Spleen (tissue), 11 donors: ENCODE measurements around the gene SEC14L3. TPM values are rescaled to one million over a fixed set of nuclear protein-coding genes. Genes with fewer than 3 reads are reported as not detected.

Experiments used
- DNase-seq: peaks from one replicate; pipeline ENCODE4 v3.0.0-alpha.2; 2020
- H3K27ac ChIP-seq, 8 donors: fragments of 200-600 bp; sonication (generic) in 7 of 8; 1 replicate in 4 of 8; 2 replicates in 4 of 8; pipeline versions ENCODE4 v1.5.0 to v1.8.0; 2016 to 2021; ENCODE audit warnings: inconsistent platforms in 4 of 8, mild to moderate bottlenecking in 4 of 8, moderate library complexity in 1 of 8
- H3K27me3 ChIP-seq, 7 donors: fragments of 200-600 bp; sonication (generic) in 6 of 7; replicated peaks in 1 of 7; 1 replicate in 4 of 7; 2 replicates in 3 of 7; pipeline versions ENCODE4 v1.5.0 to v1.8.0; 2016 to 2021; ENCODE audit warnings: inconsistent platforms in 3 of 7, mild to moderate bottlenecking in 1 of 7
- H3K36me3 ChIP-seq, 6 donors: fragments of 200-600 bp; sonication (generic) in 5 of 6; 1 replicate in 4 of 6; 2 replicates in 2 of 6; pipeline versions ENCODE4 v1.5.0 to v1.8.0; 2016 to 2021; ENCODE audit warnings: inconsistent platforms in 2 of 6
- H3K4me1 ChIP-seq, 6 donors: fragments of 200-600 bp; sonication (generic) in 5 of 6; 1 replicate in 3 of 6; 2 replicates in 3 of 6; pipeline versions ENCODE4 v1.5.0 to v1.8.0; 2016 to 2021; ENCODE audit warnings: inconsistent platforms in 3 of 6
- H3K4me3 ChIP-seq, 8 donors: fragments of 200-600 bp; sonication (generic) in 7 of 8; 1 replicate in 4 of 8; 2 replicates in 4 of 8; pipeline versions ENCODE4 v1.5.0 to v1.8.0; 2016 to 2021; ENCODE audit warnings: inconsistent platforms in 4 of 8, mild to moderate bottlenecking in 4 of 8, moderate library complexity in 2 of 8
- H3K9me3 ChIP-seq, 8 donors: fragments of 200-600 bp; sonication (generic) in 7 of 8; 1 replicate in 4 of 8; 2 replicates in 4 of 8; pipeline versions ENCODE4 v1.5.0 to v1.8.0; 2016 to 2021; ENCODE audit warnings: inconsistent platforms in 4 of 8
- POLR2A ChIP-seq, 3 donors: fragments of 450-650 bp; IDR thresholded peaks; one replicate each; pipeline ENCODE4 v1.5.1; 2017; ENCODE audit warnings: antibody characterized with exemption in 3 of 3, mild to moderate bottlenecking in 1 of 3
- POLR2AphosphoS5 ChIP-seq, 3 donors: sonication (generic); formaldehyde crosslinking; IDR thresholded peaks; one replicate each; pipeline ENCODE4 v1.5.1; 2017; ENCODE audit warnings: antibody characterized with exemption in 3 of 3
- WGBS, 5 donors: extraction: QIAGEN DNeasy Blood & Tissue Kit in 3 of 5; methylation state at CpG; one replicate each; pipeline versions ENCODE4 v1.1.5 to v1.1.7; 2013 to 2018; 5-methylcytosine and 5-hydroxymethylcytosine counted together
- intact Hi-C: fragments of 100-400 bp; cut with DNase I; formaldehyde crosslinking; loops from one replicate; pipeline ENCODE4 v1.15.0; 2023; ENCODE audit warnings: low total_unique reads
- polyA plus RNA-seq, 3 donors: library from polyadenylated mRNA; stranded (reverse); fragments of 200-250 nt; gene quantifications; one replicate each; pipeline ENCODE4 v1.2.1, GENCODE V29; 2013
- small RNA-seq, 4 donors: library from RNA; depleted of rRNA; stranded (forward); fragments of <200 nt; gene quantifications; one replicate each; pipeline ENCODE3, GENCODE V24; 2016
- total RNA-seq, 7 donors: library from RNA; depleted of rRNA in 3 of 7; stranded (reverse); fragments of >200 nt in 3 of 7; fragmentation: NEBNext Ultra II Directional in 4 of 7; extraction: Animal tissue kit (Norgen Biotek cat#: 25700) in 4 of 7; gene quantifications; one replicate each; pipeline versions ENCODE4 v1.1.0 to v1.2.1, GENCODE V29; 2016 to 2021
- TF ChIP-seq, protein P1 (sequence below), 11 experiments: fragments of 200-600 bp in 7 of 11; fragments of 450-650 bp in 4 of 11; sonication (generic) in 4 of 11; IDR thresholded peaks in 8 of 11; conservative IDR thresholded peaks in 3 of 11; 1 replicate in 7 of 11; 2 replicates in 4 of 11; pipeline versions ENCODE4 v1.4.0 to v1.8.0; 2016 to 2021; ENCODE audit warnings: antibody characterized with exemption in 11 of 11, inconsistent platforms in 4 of 11, mild to moderate bottlenecking in 1 of 11
- donor health status: healthy with polysubstance abuse.
- donor health status: DM: no; HTN: no; CAD: no; lungs with moderate emphysema.
- donor health status: DM: no; HTN: no; CAD: no.
- donor health status: Bipolar disorder and iron deficiency.
- donor health status: healthy.
- donor health status: DM: no; HTN: no; CAD: no.
- donor health status: DM: yes; HTN: yes; CAD: no.

The SEC14L3 gene
- total and polyA plus RNA-seq, 10 donors: not detected

DNA sequence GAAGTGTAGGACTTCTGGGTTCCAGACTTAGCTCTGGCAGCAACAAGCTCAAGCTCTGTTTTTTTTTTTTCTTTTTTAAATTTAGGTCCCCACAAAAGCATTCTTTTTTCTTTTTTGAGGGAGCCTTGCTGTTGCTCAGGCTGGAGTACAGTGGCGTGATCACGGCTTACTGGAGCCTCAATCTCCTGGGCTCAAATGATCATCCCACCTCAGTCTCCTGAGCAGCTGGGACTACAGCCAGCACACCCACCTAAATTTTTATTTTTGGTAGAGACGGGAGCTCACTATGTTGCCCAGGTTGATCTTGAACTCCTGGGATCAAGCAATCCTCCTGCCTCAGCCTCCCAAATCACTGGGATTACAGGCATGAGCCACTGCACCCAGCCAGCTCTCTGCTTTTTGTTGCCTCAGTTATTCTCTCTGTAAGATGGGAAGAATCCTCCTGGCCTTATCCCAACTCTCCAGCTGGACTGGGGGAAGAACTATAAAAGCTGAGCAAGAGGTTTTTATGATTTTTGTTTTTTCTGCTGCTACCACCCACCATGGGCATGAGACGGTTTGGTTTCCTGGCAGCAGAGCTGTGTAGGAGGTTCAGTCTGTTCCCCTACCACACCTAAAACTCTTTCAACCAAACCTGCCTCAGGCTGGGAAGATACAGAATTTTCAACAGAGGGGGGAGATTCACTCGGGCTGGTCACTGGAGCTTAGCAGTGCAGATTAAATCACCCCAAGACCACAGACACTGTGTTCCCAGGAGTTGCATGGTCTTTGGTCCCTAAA is 57.9 kb downstream of the SEC14L3 start:
- Histone ChIP-seq H3K4me1 (no peaks in the 10 kb centered on the region), H3K36me3 (peaks cover 0 to 64% (median 12%) of the 10 kb centered on the region in 6 donors), H3K27me3 (no peaks in the 10 kb centered on the region), H3K4me3 (no peak overlapping the region), H3K9me3 (no peaks in the 10 kb centered on the region), H3K27ac (no peak overlapping the region)
- intact Hi-C loops: no loop called here
- 78 to 85% (median 82%) methylated on average over 5 of the region's 5 CpGs for WGBS, 5 donors
- DNase-seq: no peak
- TF ChIP-seq, protein P1, sequence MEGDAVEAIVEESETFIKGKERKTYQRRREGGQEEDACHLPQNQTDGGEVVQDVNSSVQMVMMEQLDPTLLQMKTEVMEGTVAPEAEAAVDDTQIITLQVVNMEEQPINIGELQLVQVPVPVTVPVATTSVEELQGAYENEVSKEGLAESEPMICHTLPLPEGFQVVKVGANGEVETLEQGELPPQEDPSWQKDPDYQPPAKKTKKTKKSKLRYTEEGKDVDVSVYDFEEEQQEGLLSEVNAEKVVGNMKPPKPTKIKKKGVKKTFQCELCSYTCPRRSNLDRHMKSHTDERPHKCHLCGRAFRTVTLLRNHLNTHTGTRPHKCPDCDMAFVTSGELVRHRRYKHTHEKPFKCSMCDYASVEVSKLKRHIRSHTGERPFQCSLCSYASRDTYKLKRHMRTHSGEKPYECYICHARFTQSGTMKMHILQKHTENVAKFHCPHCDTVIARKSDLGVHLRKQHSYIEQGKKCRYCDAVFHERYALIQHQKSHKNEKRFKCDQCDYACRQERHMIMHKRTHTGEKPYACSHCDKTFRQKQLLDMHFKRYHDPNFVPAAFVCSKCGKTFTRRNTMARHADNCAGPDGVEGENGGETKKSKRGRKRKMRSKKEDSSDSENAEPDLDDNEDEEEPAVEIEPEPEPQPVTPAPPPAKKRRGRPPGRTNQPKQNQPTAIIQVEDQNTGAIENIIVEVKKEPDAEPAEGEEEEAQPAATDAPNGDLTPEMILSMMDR (IDR thresholded peaks at IDR 0.05 in 8 of 11, conservative IDR thresholded peaks at IDR 0.05 in 3 of 11): no peak
- TF ChIP-seq POLR2A (IDR thresholded peaks at IDR 0.05): no peak
- TF ChIP-seq POLR2AphosphoS5 (IDR thresholded peaks at IDR 0.05): no peak

- intact Hi-C loops: no loop called here
- H3K36me3 ChIP-seq: peaks cover 0 to 61% (median 7%) of the 10 kb centered on the region in 6 donors
- no peak for DNase-seq
- no peaks in the 10 kb centered on the region for H3K4me1 ChIP-seq
- 92 to 95% (median 93%) methylated on average over 4 of the region's 4 CpGs for WGBS, 5 donors
- no peaks in the 10 kb centered on the region for H3K27me3 ChIP-seq
- H3K4me3 ChIP-seq: no peak overlapping the region
- H3K27ac ChIP-seq: no peak overlapping the region
- no peaks in the 10 kb centered on the region for H3K9me3 ChIP-seq
- TF ChIP-seq, protein P1 (IDR thresholded peaks at IDR 0.05 in 8 of 11, conservative IDR thresholded peaks at IDR 0.05 in 3 of 11): no peak
- TF ChIP-seq POLR2AphosphoS5 (IDR thresholded peaks at IDR 0.05) (no peak), POLR2A (IDR thresholded peaks at IDR 0.05) (no peak)
Observed at GRCh38 chr22:30413001-30413400, 58.8 kb downstream of the SEC14L3 start.

- Histone ChIP-seq H3K4me3 (no peak overlapping the region), H3K27me3 (no peaks in the 10 kb centered on the region), H3K4me1 (no peaks in the 10 kb centered on the region), H3K36me3 (peaks cover 0 to 55% (median 6%) of the 10 kb centered on the region in 6 donors), H3K9me3 (no peaks in the 10 kb centered on the region), H3K27ac (no peak overlapping the region)
- intact Hi-C loops: no loop called here
- 81 to 91% (median 86%) methylated on average over 3 of the region's 3 CpGs for WGBS, 5 donors
- DNase-seq: no peak
- TF ChIP-seq POLR2AphosphoS5 (IDR thresholded peaks at IDR 0.05) (no peak), POLR2A (IDR thresholded peaks at IDR 0.05) (no peak)
- TF ChIP-seq, protein P1 (IDR thresholded peaks at IDR 0.05 in 8 of 11, conservative IDR thresholded peaks at IDR 0.05 in 3 of 11): no peak
Observed at GRCh38 chr22:30411780-30412179, 60.0 kb downstream of the SEC14L3 start.

Small RNA genes lying within 50 kb of the gene (small RNA-seq; reads per million reads assigned to genes)
- gene AC004832.3: 0 reads per million in 4 donors
- 0 reads per million in 4 donors for gene RNU6-564P

Other genes with a start within 250 kb of the SEC14L3 start
- 1 to 10 TPM in 3 of 7 donors, under 1 TPM in 2, not detected in 2; 0.32 to 3.2 (median 2.3) TPM for gene LIF, start 225.3 kb downstream of the SEC14L3 start, total RNA-seq
- under 1 TPM; 0.21 to 0.77 (median 0.24) TPM for gene LIF, start 225.3 kb downstream of the SEC14L3 start, polyA plus RNA-seq
- 10 to 100 TPM in 2 of 7 donors, 1 to 10 TPM in 5; 2.1 to 16.8 (median 4.5) TPM for gene OSM, start 205.2 kb downstream of the SEC14L3 start, total RNA-seq
- gene OSM, start 205.2 kb downstream of the SEC14L3 start, polyA plus RNA-seq: 1 to 10 TPM; 1.2 to 2.1 (median 1.7) TPM
- 10 to 100 TPM in 5 of 7 donors, 1 to 10 TPM in 2; 7.4 to 18.9 (median 14.6) TPM for gene CASTOR1, start 182.5 kb downstream of the SEC14L3 start, total RNA-seq
- gene CASTOR1, start 182.5 kb downstream of the SEC14L3 start, polyA plus RNA-seq: 10 to 100 TPM in 2 of 3 donors, 1 to 10 TPM in 1; 5.6 to 12.8 (median 12.0) TPM
- 10 to 100 TPM; 26.8 to 46.4 (median 34.3) TPM for gene TBC1D10A, start 145.1 kb downstream of the SEC14L3 start, total RNA-seq
- gene TBC1D10A, start 145.1 kb downstream of the SEC14L3 start, polyA plus RNA-seq: 10 to 100 TPM; 21.1 to 37.4 (median 22.1) TPM
- 100 to 1,000 TPM; 154 to 223 (median 182) TPM for gene SF3A1, start 115.1 kb downstream of the SEC14L3 start, total RNA-seq
- 10 to 100 TPM; 14.9 to 22.8 (median 16.1) TPM for gene SF3A1, start 115.1 kb downstream of the SEC14L3 start, polyA plus RNA-seq
- gene CCDC157, start 115.0 kb downstream of the SEC14L3 start, total RNA-seq: 1 to 10 TPM; 2.1 to 8.1 (median 3.5) TPM
- 1 to 10 TPM; 2.5 to 4.6 (median 3.9) TPM for gene CCDC157, start 115.0 kb downstream of the SEC14L3 start, polyA plus RNA-seq
- 10 to 100 TPM; 10.2 to 19.5 (median 15.9) TPM for gene RNF215, start 84.6 kb downstream of the SEC14L3 start, total RNA-seq
- 10 to 100 TPM in 1 of 3 donors, 1 to 10 TPM in 2; 6.5 to 11.0 (median 8.3) TPM for gene RNF215, start 84.6 kb downstream of the SEC14L3 start, polyA plus RNA-seq
- gene SEC14L2, start 75.0 kb downstream of the SEC14L3 start, total RNA-seq: 1 to 10 TPM in 6 of 7 donors, under 1 TPM in 1; 0.52 to 6.1 (median 2.4) TPM
- 1 to 10 TPM in 1 of 3 donors, under 1 TPM in 2; 0.54 to 1.5 (median 0.96) TPM for gene SEC14L2, start 75.0 kb downstream of the SEC14L3 start, polyA plus RNA-seq
- 10 to 100 TPM in 6 of 7 donors, 1 to 10 TPM in 1; 9.9 to 36.8 (median 15.4) TPM for gene MTFP1, start 46.2 kb downstream of the SEC14L3 start, total RNA-seq
- gene MTFP1, start 46.2 kb downstream of the SEC14L3 start, polyA plus RNA-seq: 10 to 100 TPM; 16.9 to 30.4 (median 26.4) TPM
- gene SEC14L4, start 33.7 kb upstream of the SEC14L3 start, total RNA-seq: 1 to 10 TPM in 3 of 7 donors, under 1 TPM in 4; 0.18 to 1.6 (median 0.68) TPM
- gene SEC14L4, start 33.7 kb upstream of the SEC14L3 start, polyA plus RNA-seq: under 1 TPM; 0.03 to 0.29 (median 0.07) TPM
- gene SEC14L6, start 74.7 kb upstream of the SEC14L3 start, total RNA-seq: under 1 TPM in 5 of 7 donors, not detected in 2; 0.16 to 0.56 (median 0.23) TPM
- under 1 TPM; 0.03 to 0.06 (median 0.04) TPM for gene SEC14L6, start 74.7 kb upstream of the SEC14L3 start, polyA plus RNA-seq
- gene GAL3ST1, start 102.6 kb upstream of the SEC14L3 start, total RNA-seq: 1 to 10 TPM in 1 of 7 donors, under 1 TPM in 1, not detected in 5; 0.69 to 2.1 TPM
- gene GAL3ST1, start 102.6 kb upstream of the SEC14L3 start, polyA plus RNA-seq: under 1 TPM; 0.15 to 0.51 (median 0.17) TPM
- gene PES1, start 119.9 kb upstream of the SEC14L3 start, total RNA-seq: 10 to 100 TPM; 39.0 to 61.5 (median 49.5) TPM
- gene PES1, start 119.9 kb upstream of the SEC14L3 start, polyA plus RNA-seq: 10 to 100 TPM; 45.4 to 72.7 (median 49.0) TPM
- 100 to 1,000 TPM in 1 of 7 donors, 10 to 100 TPM in 6; 23.8 to 110 (median 73.7) TPM for gene TCN2, start 135.2 kb upstream of the SEC14L3 start, total RNA-seq
- gene TCN2, start 135.2 kb upstream of the SEC14L3 start, polyA plus RNA-seq: 10 to 100 TPM in 1 of 3 donors, 1 to 10 TPM in 2; 7.3 to 23.1 (median 9.7) TPM
- gene SLC35E4, start 163.8 kb upstream of the SEC14L3 start, total RNA-seq: 1 to 10 TPM; 2.2 to 6.7 (median 4.7) TPM
- 1 to 10 TPM in 1 of 3 donors, under 1 TPM in 2; 0.37 to 1.6 (median 0.94) TPM for gene SLC35E4, start 163.8 kb upstream of the SEC14L3 start, polyA plus RNA-seq
- 10 to 100 TPM in 5 of 7 donors, 1 to 10 TPM in 2; 9.5 to 16.3 (median 12.4) TPM for gene DUSP18, start 195.9 kb upstream of the SEC14L3 start, total RNA-seq
- 1 to 10 TPM; 1.5 to 4.4 (median 2.3) TPM for gene DUSP18, start 195.9 kb upstream of the SEC14L3 start, polyA plus RNA-seq
- gene OSBP2, start 222.9 kb upstream of the SEC14L3 start, total RNA-seq: 10 to 100 TPM in 4 of 7 donors, 1 to 10 TPM in 3; 4.3 to 41.4 (median 10.8) TPM
- gene OSBP2, start 222.9 kb upstream of the SEC14L3 start, polyA plus RNA-seq: 1 to 10 TPM in 1 of 3 donors, under 1 TPM in 2; 0.38 to 1.6 (median 0.50) TPM